ENCODE results near the gene PRKD3. TPM values are rescaled to one million over a fixed set of nuclear protein-coding genes. Genes with fewer than 3 reads are reported as not detected.
A peak's percentile ranks its signal among the peaks of the same experiment; 100 is the strongest.

PRKD3 gene
- total and polyA plus RNA-seq, 2 of the 13 experiments (the other 11 are each of a cell fraction or from before 2014, with no cell fraction given) = 11.6 to 38.4 TPM

DNA sequence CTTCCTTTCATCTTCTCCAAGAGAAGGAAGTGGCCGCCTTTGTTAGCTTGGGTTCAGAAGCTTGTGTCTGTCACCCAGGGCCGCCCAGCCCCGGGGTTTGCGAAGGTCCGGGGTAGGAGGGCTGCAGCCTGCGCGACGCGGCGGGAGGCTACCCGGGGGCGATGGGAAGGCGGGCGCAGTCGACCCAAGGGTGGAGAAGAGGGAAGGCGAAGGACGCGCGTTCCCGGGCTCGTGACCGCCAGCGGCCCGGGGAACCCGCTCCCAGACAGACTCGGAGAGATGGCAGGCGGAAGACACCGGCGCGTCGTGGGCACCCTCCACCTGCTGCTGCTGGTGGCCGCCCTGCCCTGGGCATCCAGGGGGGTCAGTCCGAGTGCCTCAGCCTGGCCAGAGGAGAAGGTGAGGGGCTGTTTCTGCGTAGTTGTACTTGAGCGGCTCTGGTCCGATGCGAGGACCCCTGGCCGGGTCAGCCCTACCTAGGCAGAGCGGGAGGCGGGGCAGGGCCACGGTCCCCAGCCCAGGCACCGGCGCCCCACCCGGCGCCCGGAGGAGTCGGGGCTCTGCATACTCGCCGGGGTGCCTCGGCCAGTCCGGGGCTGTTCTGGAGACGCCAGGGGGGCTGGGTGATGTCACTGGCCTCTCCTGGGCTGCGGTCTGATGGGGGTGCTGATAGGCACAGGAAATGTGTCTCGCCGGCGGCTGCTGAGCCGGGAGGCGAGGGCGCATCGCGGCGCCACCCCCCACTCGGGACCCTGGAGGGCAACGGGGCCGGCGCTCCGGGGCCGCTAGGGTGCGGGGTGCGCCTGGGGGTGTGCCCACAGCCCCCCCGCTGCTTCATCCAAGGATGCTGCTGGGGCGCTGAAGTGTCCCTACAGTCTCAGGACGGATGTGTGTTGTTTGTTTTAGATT, 20.1 kb upstream of the PRKD3 start, which contains the start of gene QPCT (continued):
- TF ChIP-seq HCFC1 (IDR thresholded peaks at IDR 0.05; ENCODE audit: low read depth, low read length) = no peak
- TF ChIP-seq EED (CRISPR knock-in tag; IDR thresholded peaks at IDR 0.05) = peak; percentile 29; the same call in 1 of the 2 replicates
- TF ChIP-seq ZNF614 (CRISPR knock-in tag; IDR thresholded peaks at IDR 0.05; ENCODE audit: borderline replicate concordance) = no peak
- TF ChIP-seq SALL2 (CRISPR knock-in tag; IDR thresholded peaks at IDR 0.05) = no peak
- TF ChIP-seq, protein P1, sequence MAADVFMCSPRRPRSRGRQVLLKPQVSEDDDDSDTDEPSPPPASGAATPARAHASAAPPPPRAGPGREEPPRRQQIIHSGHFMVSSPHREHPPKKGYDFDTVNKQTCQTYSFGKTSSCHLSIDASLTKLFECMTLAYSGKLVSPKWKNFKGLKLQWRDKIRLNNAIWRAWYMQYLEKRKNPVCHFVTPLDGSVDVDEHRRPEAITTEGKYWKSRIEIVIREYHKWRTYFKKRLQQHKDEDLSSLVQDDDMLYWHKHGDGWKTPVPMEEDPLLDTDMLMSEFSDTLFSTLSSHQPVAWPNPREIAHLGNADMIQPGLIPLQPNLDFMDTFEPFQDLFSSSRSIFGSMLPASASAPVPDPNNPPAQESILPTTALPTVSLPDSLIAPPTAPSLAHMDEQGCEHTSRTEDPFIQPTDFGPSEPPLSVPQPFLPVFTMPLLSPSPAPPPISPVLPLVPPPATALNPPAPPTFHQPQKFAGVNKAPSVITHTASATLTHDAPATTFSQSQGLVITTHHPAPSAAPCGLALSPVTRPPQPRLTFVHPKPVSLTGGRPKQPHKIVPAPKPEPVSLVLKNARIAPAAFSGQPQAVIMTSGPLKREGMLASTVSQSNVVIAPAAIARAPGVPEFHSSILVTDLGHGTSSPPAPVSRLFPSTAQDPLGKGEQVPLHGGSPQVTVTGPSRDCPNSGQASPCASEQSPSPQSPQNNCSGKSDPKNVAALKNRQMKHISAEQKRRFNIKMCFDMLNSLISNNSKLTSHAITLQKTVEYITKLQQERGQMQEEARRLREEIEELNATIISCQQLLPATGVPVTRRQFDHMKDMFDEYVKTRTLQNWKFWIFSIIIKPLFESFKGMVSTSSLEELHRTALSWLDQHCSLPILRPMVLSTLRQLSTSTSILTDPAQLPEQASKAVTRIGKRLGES (CRISPR knock-in tag; IDR thresholded peaks at IDR 0.05; ENCODE audit: borderline replicate concordance) = no peak
- TF ChIP-seq CC2D1A (CRISPR knock-in tag; IDR thresholded peaks at IDR 0.05) = no peak
- no peak for TF ChIP-seq SIX4 (CRISPR knock-in tag; IDR thresholded peaks at IDR 0.05)
- TF ChIP-seq NCOA1 (CRISPR knock-in tag; IDR thresholded peaks at IDR 0.05) = 0 out of 2 replicates have a peak, but pooled peaks have one; percentile 4
- 0 out of 2 replicates have a peak, but pooled peaks have one; percentile 31 for TF ChIP-seq ZIK1 (CRISPR knock-in tag; IDR thresholded peaks at IDR 0.05; ENCODE audit: borderline replicate concordance, low read depth)
- TF ChIP-seq, protein P2, sequence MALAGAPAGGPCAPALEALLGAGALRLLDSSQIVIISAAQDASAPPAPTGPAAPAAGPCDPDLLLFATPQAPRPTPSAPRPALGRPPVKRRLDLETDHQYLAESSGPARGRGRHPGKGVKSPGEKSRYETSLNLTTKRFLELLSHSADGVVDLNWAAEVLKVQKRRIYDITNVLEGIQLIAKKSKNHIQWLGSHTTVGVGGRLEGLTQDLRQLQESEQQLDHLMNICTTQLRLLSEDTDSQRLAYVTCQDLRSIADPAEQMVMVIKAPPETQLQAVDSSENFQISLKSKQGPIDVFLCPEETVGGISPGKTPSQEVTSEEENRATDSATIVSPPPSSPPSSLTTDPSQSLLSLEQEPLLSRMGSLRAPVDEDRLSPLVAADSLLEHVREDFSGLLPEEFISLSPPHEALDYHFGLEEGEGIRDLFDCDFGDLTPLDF (CRISPR knock-in tag; IDR thresholded peaks at IDR 0.05) = no peak
- TF ChIP-seq, protein P3, sequence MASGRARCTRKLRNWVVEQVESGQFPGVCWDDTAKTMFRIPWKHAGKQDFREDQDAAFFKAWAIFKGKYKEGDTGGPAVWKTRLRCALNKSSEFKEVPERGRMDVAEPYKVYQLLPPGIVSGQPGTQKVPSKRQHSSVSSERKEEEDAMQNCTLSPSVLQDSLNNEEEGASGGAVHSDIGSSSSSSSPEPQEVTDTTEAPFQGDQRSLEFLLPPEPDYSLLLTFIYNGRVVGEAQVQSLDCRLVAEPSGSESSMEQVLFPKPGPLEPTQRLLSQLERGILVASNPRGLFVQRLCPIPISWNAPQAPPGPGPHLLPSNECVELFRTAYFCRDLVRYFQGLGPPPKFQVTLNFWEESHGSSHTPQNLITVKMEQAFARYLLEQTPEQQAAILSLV (CRISPR knock-in tag; IDR thresholded peaks at IDR 0.05; ENCODE audit: borderline replicate concordance) = peak; percentile 28; the same call in 1 of the 2 replicates
- TF ChIP-seq, protein P4, sequence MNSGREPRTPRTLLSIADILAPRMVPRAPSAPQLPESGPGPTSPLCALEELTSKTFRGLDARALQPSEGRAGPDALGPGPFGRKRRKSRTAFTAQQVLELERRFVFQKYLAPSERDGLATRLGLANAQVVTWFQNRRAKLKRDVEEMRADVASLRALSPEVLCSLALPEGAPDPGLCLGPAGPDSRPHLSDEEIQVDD (CRISPR knock-in tag; IDR thresholded peaks at IDR 0.05; ENCODE audit: borderline replicate concordance) = no peak
- no peak for TF ChIP-seq ZNF552 (CRISPR knock-in tag; IDR thresholded peaks at IDR 0.05; ENCODE audit: borderline replicate concordance)
- TF ChIP-seq, protein P5, sequence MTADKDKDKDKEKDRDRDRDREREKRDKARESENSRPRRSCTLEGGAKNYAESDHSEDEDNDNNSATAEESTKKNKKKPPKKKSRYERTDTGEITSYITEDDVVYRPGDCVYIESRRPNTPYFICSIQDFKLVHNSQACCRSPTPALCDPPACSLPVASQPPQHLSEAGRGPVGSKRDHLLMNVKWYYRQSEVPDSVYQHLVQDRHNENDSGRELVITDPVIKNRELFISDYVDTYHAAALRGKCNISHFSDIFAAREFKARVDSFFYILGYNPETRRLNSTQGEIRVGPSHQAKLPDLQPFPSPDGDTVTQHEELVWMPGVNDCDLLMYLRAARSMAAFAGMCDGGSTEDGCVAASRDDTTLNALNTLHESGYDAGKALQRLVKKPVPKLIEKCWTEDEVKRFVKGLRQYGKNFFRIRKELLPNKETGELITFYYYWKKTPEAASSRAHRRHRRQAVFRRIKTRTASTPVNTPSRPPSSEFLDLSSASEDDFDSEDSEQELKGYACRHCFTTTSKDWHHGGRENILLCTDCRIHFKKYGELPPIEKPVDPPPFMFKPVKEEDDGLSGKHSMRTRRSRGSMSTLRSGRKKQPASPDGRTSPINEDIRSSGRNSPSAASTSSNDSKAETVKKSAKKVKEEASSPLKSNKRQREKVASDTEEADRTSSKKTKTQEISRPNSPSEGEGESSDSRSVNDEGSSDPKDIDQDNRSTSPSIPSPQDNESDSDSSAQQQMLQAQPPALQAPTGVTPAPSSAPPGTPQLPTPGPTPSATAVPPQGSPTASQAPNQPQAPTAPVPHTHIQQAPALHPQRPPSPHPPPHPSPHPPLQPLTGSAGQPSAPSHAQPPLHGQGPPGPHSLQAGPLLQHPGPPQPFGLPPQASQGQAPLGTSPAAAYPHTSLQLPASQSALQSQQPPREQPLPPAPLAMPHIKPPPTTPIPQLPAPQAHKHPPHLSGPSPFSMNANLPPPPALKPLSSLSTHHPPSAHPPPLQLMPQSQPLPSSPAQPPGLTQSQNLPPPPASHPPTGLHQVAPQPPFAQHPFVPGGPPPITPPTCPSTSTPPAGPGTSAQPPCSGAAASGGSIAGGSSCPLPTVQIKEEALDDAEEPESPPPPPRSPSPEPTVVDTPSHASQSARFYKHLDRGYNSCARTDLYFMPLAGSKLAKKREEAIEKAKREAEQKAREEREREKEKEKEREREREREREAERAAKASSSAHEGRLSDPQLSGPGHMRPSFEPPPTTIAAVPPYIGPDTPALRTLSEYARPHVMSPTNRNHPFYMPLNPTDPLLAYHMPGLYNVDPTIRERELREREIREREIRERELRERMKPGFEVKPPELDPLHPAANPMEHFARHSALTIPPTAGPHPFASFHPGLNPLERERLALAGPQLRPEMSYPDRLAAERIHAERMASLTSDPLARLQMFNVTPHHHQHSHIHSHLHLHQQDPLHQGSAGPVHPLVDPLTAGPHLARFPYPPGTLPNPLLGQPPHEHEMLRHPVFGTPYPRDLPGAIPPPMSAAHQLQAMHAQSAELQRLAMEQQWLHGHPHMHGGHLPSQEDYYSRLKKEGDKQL (CRISPR knock-in tag; IDR thresholded peaks at IDR 0.05; ENCODE audit: low read depth) = no peak
- no peak for TF ChIP-seq ZFYVE20 (CRISPR knock-in tag; IDR thresholded peaks at IDR 0.05; ENCODE audit: borderline replicate concordance, low read depth)
- TF ChIP-seq SRF (IDR thresholded peaks at IDR 0.05; ENCODE audit: low read depth, low read length) = no peak
- 0 out of 2 replicates have a peak, but pooled peaks have one; percentile 19 for TF ChIP-seq ZNF225 (CRISPR knock-in tag; IDR thresholded peaks at IDR 0.05)
